Coronary artery (tissue), 2 donors: ENCODE data around the gene SPG7.

Experiments
- DNase-seq: peaks from one replicate; pipeline ENCODE4 v3.0.0-alpha.2; 2017; ENCODE audit warnings: low spot score
- H3K27ac ChIP-seq, 2 donors: fragments of 200-600 bp; sonication (generic); one replicate each; pipeline ENCODE4 v1.5.1; 2016 to 2019
- H3K4me3 ChIP-seq: fragments of 200-600 bp; sonication (generic); 2 replicates; pipeline ENCODE4 v1.5.1; 2016; ENCODE audit warnings: mild to moderate bottlenecking, moderate library complexity
- CTCF ChIP-seq: fragments of 200-600 bp; sonication (generic); IDR thresholded peaks from one replicate; pipeline ENCODE4 v1.5.1; 2019; ENCODE audit warnings: antibody characterized with exemption

SPG7 gene

GRCh38 chr16:89481356-89481955, 26.7 kb upstream of the SPG7 start:
- H3K4me3 ChIP-seq: no peak overlapping the region
- no peak for DNase-seq
- no peak overlapping the region for H3K27ac ChIP-seq
- TF ChIP-seq CTCF: no peak

- H3K27ac ChIP-seq: no peak overlapping the region
- TF ChIP-seq CTCF: no peak
- H3K4me3 ChIP-seq: no peak overlapping the region
- no peak for DNase-seq
These were observed 25.9 kb upstream of the SPG7 start for GRCh38 chr16:89482150-89482816.

GRCh38 chr16:89482817-89483205, 25.4 kb upstream of the SPG7 start:
- no peak for DNase-seq
- Histone ChIP-seq H3K4me3 (no peak overlapping the region), H3K27ac (no peak overlapping the region)
- TF ChIP-seq CTCF: no peak

GRCh38 chr16:89484041-89484501, 24.1 kb upstream of the SPG7 start:
- no peak for DNase-seq
- Histone ChIP-seq H3K4me3 (no peak overlapping the region), H3K27ac (no peak overlapping the region)
- no peak for TF ChIP-seq CTCF

- TF ChIP-seq CTCF: no peak
- Histone ChIP-seq H3K27ac (no peak overlapping the region), H3K4me3 (no peak overlapping the region)
- DNase-seq: no peak
These were observed 23.1 kb upstream of the SPG7 start for GRCh38 chr16:89484923-89485679.

GRCh38 chr16:89485701-89486246, 22.4 kb upstream of the SPG7 start:
- Histone ChIP-seq H3K27ac (no peak overlapping the region), H3K4me3 (no peak overlapping the region)
- no peak for DNase-seq
- no peak for TF ChIP-seq CTCF
